NCI-H2081 treated with DMSO at 0.1 percent for 48 hours (cell line): Measurements from ENCODE around the gene HDAC4.
"Not testable (repeated sequence)": the region's sequence is repeated elsewhere in the genome, so short reads cannot be mapped to it uniquely, and the experiment has no call there.

ENCODE experiments used
- DNase-seq: peaks from one replicate; lab custom pipeline; 2025; lab: John Stamatoyannopoulos, UW

Gene HDAC4

GRCh38 chr2:239294571-239295054, 106.2 kb downstream of the HDAC4 start:
- DNase-seq, result no peak

GRCh38 chr2:239293775-239294430, 106.9 kb downstream of the HDAC4 start:
- DNase-seq, result no peak

GRCh38 chr2:239292959-239293774, 107.7 kb downstream of the HDAC4 start:
- no peak for DNase-seq

- DNase-seq, result no peak
Measured at GRCh38 chr2:239292531-239292930, 108.3 kb downstream of the HDAC4 start.

GRCh38 chr2:239291475-239292350, 109.1 kb downstream of the HDAC4 start:
- peak; percentile 55 for DNase-seq

GRCh38 chr2:239290618-239291474, 110.0 kb downstream of the HDAC4 start:
- DNase-seq, result no peak

- no peak for DNase-seq
Measured at GRCh38 chr2:239289545-239289944, 111.3 kb downstream of the HDAC4 start.

GRCh38 chr2:239288951-239289511, 111.8 kb downstream of the HDAC4 start:
- DNase-seq, result no peak

- DNase-seq, result no peak
Measured at GRCh38 chr2:239288237-239288636, 112.6 kb downstream of the HDAC4 start.

GRCh38 chr2:239287461-239287860, 113.4 kb downstream of the HDAC4 start:
- DNase-seq, result no peak

- DNase-seq, result no peak
Measured at GRCh38 chr2:239286901-239287300, 113.9 kb downstream of the HDAC4 start.

- no peak for DNase-seq
Measured at GRCh38 chr2:239285932-239286230, 114.9 kb downstream of the HDAC4 start.

GRCh38 chr2:239285071-239285931, 115.5 kb downstream of the HDAC4 start:
- DNase-seq, result no peak

GRCh38 chr2:239283961-239284795, 116.6 kb downstream of the HDAC4 start:
- DNase-seq, result no peak

- DNase-seq, result no peak
Measured at GRCh38 chr2:239283288-239283945, 117.4 kb downstream of the HDAC4 start.

GRCh38 chr2:239282448-239283287, 118.2 kb downstream of the HDAC4 start:
- no peak for DNase-seq

GRCh38 chr2:239280296-239281017, 120.4 kb downstream of the HDAC4 start:
- not testable (repeated sequence) for DNase-seq
